Common myeloid progenitor, CD34-positive (primary cell): Measurements from ENCODE around the gene HOXB1.
A peak's percentile ranks its signal among the peaks of the same experiment; 100 is the strongest.

Source experiments
- CTCF ChIA-PET: fragments of 350-600 bp; sonication (Branson Sonifier 250); formaldehyde crosslinking; loops from one replicate; lab custom pipeline; 2021; ENCODE audit warnings: antibody characterized with exemption; lab: Charles Lee
- POLR2A ChIA-PET: fragments of 350-600 bp; sonication (Branson Sonifier 250); formaldehyde crosslinking; loops from one replicate; lab custom pipeline; 2021; ENCODE audit warnings: antibody characterized with exemption; lab: Charles Lee
- DNase-seq, 3 donors: peaks; one replicate each; pipeline versions ENCODE4 v3.0.0 to v3.0.0-alpha.2; 2013
- H3K27ac ChIP-seq, 2 experiments: 1 replicate in 1 of 2; 2 replicates in 1 of 2; pipeline ENCODE4 v1.7.0; 2013; ENCODE audit warnings: inconsistent platforms in 2 of 2, low read length in 2 of 2, mild to moderate bottlenecking in 2 of 2, low read depth in 1 of 2, moderate library complexity in 1 of 2; ENCODE audit not compliant: severe bottlenecking in 2 of 2, insufficient read depth in 1 of 2, poor library complexity in 1 of 2
- H3K27me3 ChIP-seq, 5 experiments: replicated peaks in 2 of 5; 1 replicate in 3 of 5; 2 replicates in 2 of 5; pipeline versions ENCODE4 v1.6.1 to v1.7.0; 2013; ENCODE audit warnings: low read length in 4 of 5, mild to moderate bottlenecking in 2 of 5, moderate library complexity in 2 of 5, inconsistent platforms in 1 of 5; ENCODE audit not compliant: insufficient read depth in 5 of 5, control insufficient read depth in 4 of 5
- H3K36me3 ChIP-seq, 4 experiments: 1 replicate in 2 of 4; 2 replicates in 2 of 4; pipeline versions ENCODE4 v1.6.1 to v1.7.0; 2013; ENCODE audit warnings: low read length in 3 of 4, control low read depth in 1 of 4, mild to moderate bottlenecking in 1 of 4; ENCODE audit not compliant: control insufficient read depth in 4 of 4, insufficient read depth in 4 of 4
- H3K4me1 ChIP-seq, 4 experiments: 1 replicate in 3 of 4; 2 replicates in 1 of 4; pipeline versions ENCODE4 v1.6.1 to v1.7.1; 2013; ENCODE audit warnings: low read length in 3 of 4, mild to moderate bottlenecking in 3 of 4, control low read depth in 1 of 4, inconsistent platforms in 1 of 4, moderate library complexity in 1 of 4; ENCODE audit not compliant: control insufficient read depth in 4 of 4, insufficient read depth in 4 of 4; ENCODE audit errors: control extremely low read depth in 1 of 4
- H3K4me3 ChIP-seq, 7 experiments: 1 replicate in 4 of 7; 2 replicates in 3 of 7; pipeline versions ENCODE4 v1.5.1 to v1.7.0; 2013; ENCODE audit warnings: mild to moderate bottlenecking in 7 of 7, low read length in 6 of 7, moderate library complexity in 6 of 7, inconsistent platforms in 2 of 7, low read depth in 2 of 7, control low read depth in 1 of 7; ENCODE audit not compliant: insufficient read depth in 4 of 7, control insufficient read depth in 1 of 7; ENCODE audit errors: extremely low read depth in 1 of 7
- H3K9me3 ChIP-seq, 5 experiments: 1 replicate in 4 of 5; 2 replicates in 1 of 5; pipeline versions ENCODE4 v1.6.1 to v1.7.1; 2013; ENCODE audit warnings: low read length in 4 of 5, mild to moderate bottlenecking in 2 of 5, inconsistent platforms in 1 of 5, low read depth in 1 of 5, moderate library complexity in 1 of 5; ENCODE audit not compliant: control insufficient read depth in 4 of 5, insufficient read depth in 2 of 5; ENCODE audit errors: control extremely low read depth in 1 of 5
- WGBS: methylation state at CpG from one replicate; pipeline ENCODE4 v1.1.5; 2013; ENCODE audit not compliant: insufficient coverage; 5-methylcytosine and 5-hydroxymethylcytosine counted together

The HOXB1 gene

DNA sequence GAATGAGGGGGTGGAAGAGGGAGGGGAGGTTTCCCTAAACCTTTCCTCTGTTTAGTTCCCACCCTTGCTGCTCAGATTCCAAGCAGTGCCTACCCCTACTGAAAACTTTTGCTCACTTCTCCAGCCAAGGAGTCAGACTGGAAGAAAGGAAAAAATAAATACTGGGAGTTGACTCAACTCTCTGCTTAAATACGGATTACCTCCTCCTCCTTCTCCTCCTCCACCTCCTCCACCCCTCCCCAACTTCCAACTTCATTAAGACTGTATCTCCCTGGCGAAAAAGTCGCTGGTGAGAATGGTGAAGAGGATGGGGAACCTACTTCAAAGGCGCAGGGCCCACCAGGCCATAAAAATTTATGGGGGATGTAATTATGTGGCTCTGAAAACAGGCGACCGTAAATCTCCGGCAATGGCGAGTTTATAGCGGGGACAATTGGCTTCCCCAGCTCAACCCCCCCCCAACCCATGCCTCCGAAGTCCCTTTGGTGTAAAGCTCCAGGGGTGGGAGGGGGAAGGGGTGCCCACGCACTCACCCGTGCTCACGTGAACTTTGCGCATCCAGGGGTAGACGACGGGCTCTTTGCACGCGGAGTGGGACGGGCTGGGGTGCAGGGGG is 46.6 kb upstream of the HOXB1 start:
- H3K9me3 ChIP-seq: no peaks in the 10 kb centered on the region
- H3K27me3 ChIP-seq: no peaks in the 10 kb centered on the region
- H3K4me3 ChIP-seq: peak overlapping the region; percentile 24 to 86 (median 73)
- 0% methylated on average over 3 of the region's 19 CpGs for WGBS
- H3K36me3 ChIP-seq: peaks cover 0 to 11% (median 5%) of the 10 kb centered on the region in 4 experiments
- ChIA-PET CTCF (interaction anchor here (0.7 to 1.8 kb wide), 3 partner anchors 10 to 28 kb away, joined by 3 to 4 read pairs (median 3); no protein-coding TSS in a partner anchor), POLR2A (interaction anchor here (1.0 kb wide), 1 partner anchor 13 kb away, joined by 3 read pairs; no protein-coding TSS in a partner anchor)
- peak in 1 of 3 donors; percentile 29 for DNase-seq
- H3K27ac ChIP-seq: peak overlapping the region in 1 of 2 experiments; percentile 81
- peaks cover 7 to 88% (median 71%) of the 10 kb centered on the region in 4 experiments for H3K4me1 ChIP-seq

GRCh38 chr17:48576479-48577309 is 45.9 kb upstream of the HOXB1 start:
- H3K27ac ChIP-seq: peak overlapping the region in 1 of 2 experiments; percentile 81
- CTCF ChIA-PET: interaction anchor here (0.7 to 1.8 kb wide), 4 partner anchors 10 to 48 kb away, joined by 3 to 4 read pairs (median 4); no protein-coding TSS in a partner anchor

GRCh38 chr17:48575673-48576478 is 45.1 kb upstream of the HOXB1 start:
- peaks cover 0 to 25% (median 12%) of the 10 kb centered on the region in 4 experiments for H3K36me3 ChIP-seq
- DNase-seq: no peak
- H3K9me3 ChIP-seq: no peaks in the 10 kb centered on the region
- CTCF ChIA-PET: interaction anchor here (0.7 to 1.8 kb wide), 4 partner anchors 10 to 47 kb away, joined by 3 to 4 read pairs (median 4); no protein-coding TSS in a partner anchor
- H3K27ac ChIP-seq: peak overlapping the region in 1 of 2 experiments; percentile 81
- H3K4me1 ChIP-seq: peaks cover 7 to 89% (median 64%) of the 10 kb centered on the region in 4 experiments
- peak overlapping the region in 6 of 7 experiments; percentile 10 to 85 (median 33) for H3K4me3 ChIP-seq
- no peaks in the 10 kb centered on the region for H3K27me3 ChIP-seq
- WGBS: 39% methylated on average over 15 of the region's 22 CpGs
- POLR2A ChIA-PET: no interaction called here

More at GRCh38 chr17:48576479-48577309, 45.9 kb upstream of the HOXB1 start:
- POLR2A ChIA-PET: interaction anchor here (1.0 kb wide), 1 partner anchor 12 kb away, joined by 3 read pairs; no protein-coding TSS in a partner anchor
- H3K4me1 ChIP-seq: peaks cover 7 to 89% (median 66%) of the 10 kb centered on the region in 4 experiments
- H3K36me3 ChIP-seq: peaks cover 0 to 19% (median 9%) of the 10 kb centered on the region in 4 experiments
- no peaks in the 10 kb centered on the region for H3K9me3 ChIP-seq
- peak in 2 of 3 donors; percentile 51 to 58 for DNase-seq
- H3K27me3 ChIP-seq: no peaks in the 10 kb centered on the region
- 4% methylated on average over 20 of the region's 43 CpGs for WGBS
- H3K4me3 ChIP-seq: peak overlapping the region; percentile 24 to 86 (median 73)

- ChIA-PET POLR2A (interaction anchor here (0.6 kb wide), 1 partner anchor 671 kb away, joined by 3 read pairs; no protein-coding TSS in a partner anchor), CTCF (interaction anchor here (1.0 to 1.3 kb wide), 2 partner anchors 35 to 82 kb away, joined by 3 to 4 read pairs; no protein-coding TSS in a partner anchor)
- peaks cover 4 to 89% (median 60%) of the 10 kb centered on the region in 4 experiments for H3K4me1 ChIP-seq
- DNase-seq: no peak
- H3K4me3 ChIP-seq: peak overlapping the region in 2 of 7 experiments; percentile 66 to 85
- 34% methylated on average over 3 of the region's 7 CpGs for WGBS
- H3K27ac ChIP-seq: no peak overlapping the region
- H3K9me3 ChIP-seq: no peaks in the 10 kb centered on the region
- H3K36me3 ChIP-seq: peaks cover 0 to 30% (median 16%) of the 10 kb centered on the region in 4 experiments
- no peaks in the 10 kb centered on the region for H3K27me3 ChIP-seq
Observed at GRCh38 chr17:48575066-48575582, 44.3 kb upstream of the HOXB1 start.

- 91% methylated on average over 6 of the region's 8 CpGs for WGBS
- DNase-seq: no peak
- POLR2A ChIA-PET: interaction anchor here (0.6 to 0.7 kb wide), 2 partner anchors 31 to 670 kb away, joined by 3 to 4 read pairs; no protein-coding TSS in a partner anchor
- CTCF ChIA-PET: interaction anchor here (0.9 to 1.3 kb wide), 3 partner anchors 35 to 223 kb away, joined by 3 to 4 read pairs (median 3); no protein-coding TSS in a partner anchor
- Histone ChIP-seq H3K4me3 (no peak overlapping the region), H3K9me3 (no peaks in the 10 kb centered on the region), H3K4me1 (peaks cover 4 to 89% (median 58%) of the 10 kb centered on the region in 4 experiments), H3K27ac (no peak overlapping the region), H3K27me3 (no peaks in the 10 kb centered on the region), H3K36me3 (peaks cover 0 to 30% (median 16%) of the 10 kb centered on the region in 4 experiments)
Observed at GRCh38 chr17:48574505-48575065, 43.8 kb upstream of the HOXB1 start.
